A673 (cell line): ENCODE data around the gene TRIM13. TPM values are rescaled to one million over a fixed set of nuclear protein-coding genes. Genes with fewer than 3 reads are reported as not detected.

Experiments used
- BruUV-seq: library from RNA; stranded (reverse); fragments of 400-500 nt; replicated peaks from 2 replicates; lab custom pipeline; 2021; lab: Mats Ljungman, UMichigan
- CTCF ChIA-PET: fragments of 300-600 bp; sonication (Branson Sonifier 250); formaldehyde crosslinking; loops from one replicate; lab custom pipeline; 2022; ENCODE audit warnings: antibody characterized with exemption; lab: Charles Lee
- POLR2A ChIA-PET: fragments of 300-600 bp; sonication (Branson Sonifier 250); formaldehyde crosslinking; loops from one replicate; lab custom pipeline; 2022; ENCODE audit warnings: antibody characterized with exemption; ENCODE audit not compliant: low non-redundant PET; lab: Charles Lee
- DNase-seq: peaks from one replicate; pipeline ENCODE4 v3.0.0-alpha.2; 2015; ENCODE audit warnings: low spot score
- H3K27ac ChIP-seq: fragments of 200-600 bp; sonication (generic); 2 replicates; pipeline ENCODE4 v1.5.1; 2016; ENCODE audit warnings: mixed run types, low read depth, mild to moderate bottlenecking, mixed read lengths, antibody characterized with exemption, low read length; ENCODE audit not compliant: poor library complexity, severe bottlenecking
- H3K27me3 ChIP-seq: fragments of 200-600 bp; sonication (generic); replicated peaks from 2 replicates; pipeline ENCODE4 v1.6.1; 2017; ENCODE audit warnings: mixed run types, low read depth, mild to moderate bottlenecking, mixed read lengths, antibody characterized with exemption, low read length; ENCODE audit not compliant: insufficient read depth, poor library complexity
- H3K36me3 ChIP-seq: fragments of 200-600 bp; sonication (generic); 2 replicates; pipeline ENCODE4 v1.6.1; 2016; ENCODE audit warnings: mixed run types, mild to moderate bottlenecking, mixed read lengths, antibody characterized with exemption, low read length; ENCODE audit not compliant: insufficient read depth, poor library complexity, severe bottlenecking
- H3K4me1 ChIP-seq: fragments of 200-600 bp; sonication (generic); 2 replicates; pipeline ENCODE4 v1.6.1; 2017; ENCODE audit warnings: mixed run types, mild to moderate bottlenecking, mixed read lengths, antibody characterized with exemption, low read length; ENCODE audit not compliant: insufficient read depth, poor library complexity, severe bottlenecking
- H3K4me3 ChIP-seq: fragments of 200-600 bp; sonication (generic); 2 replicates; pipeline ENCODE4 v1.5.1; 2016; ENCODE audit warnings: low read depth, mixed run types, mild to moderate bottlenecking, mixed read lengths, low read length; ENCODE audit not compliant: poor library complexity, severe bottlenecking
- H3K9me3 ChIP-seq: fragments of 200-600 bp; sonication (generic); 2 replicates; pipeline ENCODE4 v1.6.1; 2016; ENCODE audit warnings: mixed run types, low read depth, mild to moderate bottlenecking, mixed read lengths, antibody characterized with exemption, low read length; ENCODE audit not compliant: poor library complexity, severe bottlenecking
- CTCF ChIP-seq: fragments of 300-800, 200-600 bp; sonication (generic); conservative IDR thresholded peaks from 2 replicates; pipeline ENCODE4 v1.5.1; 2017; ENCODE audit warnings: low read depth, mild to moderate bottlenecking, antibody characterized with exemption, low read length, moderate library complexity, mixed read lengths
- EZH2 ChIP-seq: fragments of 200-600 bp; sonication (generic); IDR thresholded peaks from 2 replicates; pipeline ENCODE4 v1.6.1; 2017; ENCODE audit warnings: borderline replicate concordance, low read depth, mild to moderate bottlenecking, mixed read lengths, antibody characterized with exemption, low read length; ENCODE audit not compliant: poor library complexity, severe bottlenecking
- intact Hi-C: fragments of 100-400 bp; cut with micrococcal nuclease; formaldehyde crosslinking; loops from one replicate; pipeline ENCODE4 v1.10.0; 2022; ENCODE audit not compliant: unreplicated experiment
- total RNA-seq: library from RNA; stranded (reverse); gene quantifications from 2 replicates; pipeline ENCODE4 v1.2.3, GENCODE V29; 2021

Gene TRIM13
- total RNA-seq, 1 experiment from 2014 or later: 38.7 TPM

GRCh38 chr13:50012396-50013169, 15.7 kb downstream of the TRIM13 start:
- intact Hi-C loops: no loop called here
- ChIA-PET POLR2A (no interaction called here), CTCF (no interaction called here)
- DNase-seq: no peak
- Histone ChIP-seq H3K9me3 (no peaks in the 10 kb centered on the region), H3K4me1 (peaks cover 6% of the 10 kb centered on the region), H3K27ac (no peak overlapping the region), H3K36me3 (peaks cover 41% of the 10 kb centered on the region), H3K4me3 (no peak overlapping the region), H3K27me3 (no peaks in the 10 kb centered on the region)
- BruUV-seq: TSS peak; percentile 18
- no peak for TF ChIP-seq EZH2
- TF ChIP-seq CTCF: no peak

DNA sequence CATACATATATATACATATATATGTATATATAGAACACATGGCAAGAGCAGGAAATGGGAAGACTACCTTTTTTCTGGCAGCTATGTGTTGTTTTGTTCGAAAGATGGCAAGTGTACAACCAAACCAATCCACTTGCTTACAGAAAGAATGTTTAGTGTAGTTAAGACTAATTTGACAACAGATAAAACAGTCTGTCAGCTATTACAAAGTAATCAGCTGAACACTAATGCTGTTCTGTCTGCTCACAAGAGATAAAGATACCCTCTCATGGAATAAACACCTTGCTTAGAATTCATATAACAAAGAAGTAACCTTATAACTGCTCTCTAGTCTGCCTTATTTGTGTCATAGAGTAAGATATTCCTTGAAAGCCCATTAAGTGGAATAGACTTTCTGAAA, 17.5 kb downstream of the TRIM13 start:
- Histone ChIP-seq H3K4me1 (peaks cover 6% of the 10 kb centered on the region), H3K9me3 (no peaks in the 10 kb centered on the region), H3K27ac (no peak overlapping the region), H3K36me3 (peaks cover 32% of the 10 kb centered on the region), H3K4me3 (no peak overlapping the region), H3K27me3 (no peaks in the 10 kb centered on the region)
- POLR2A ChIA-PET: no interaction called here
- TF ChIP-seq EZH2 (no peak), CTCF (no peak)
- intact Hi-C loops: no loop called here
- no TSS peak for BruUV-seq
- CTCF ChIA-PET: no interaction called here
- no peak for DNase-seq

DNA sequence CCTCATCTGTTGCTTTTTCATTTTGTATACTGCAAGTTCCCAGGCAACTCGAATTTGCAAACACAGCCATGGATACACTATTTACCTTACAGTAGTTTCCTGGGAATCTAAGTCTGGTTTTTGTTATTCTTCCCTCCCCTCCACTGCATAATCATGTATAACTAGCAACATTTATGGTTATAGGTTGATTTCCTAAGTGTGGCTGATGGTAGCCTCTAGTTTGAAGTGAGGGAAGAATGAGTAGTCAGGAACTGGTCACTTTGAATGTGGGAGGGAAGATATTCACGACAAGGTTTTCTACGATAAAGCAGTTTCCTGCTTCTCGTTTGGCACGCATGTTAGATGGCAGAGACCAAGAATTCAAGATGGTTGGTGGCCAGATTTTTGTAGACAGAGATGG, 18.4 kb downstream of the TRIM13 start, which contains the start of gene KCNRG:
Gene KCNRG (plus strand): TSS at position 187 of the 400 bp plus-strand sequence. CDS start 50 bp downstream, at position 237.
- ChIA-PET CTCF (no interaction called here), POLR2A (no interaction called here)
- Histone ChIP-seq H3K4me3 (no peak within 1 kb of the TSS), H3K9me3 (no peaks in the 10 kb centered on the region), H3K4me1 (peaks cover 6% of the 10 kb centered on the region), H3K36me3 (peaks cover 29% of the 10 kb centered on the region), H3K27ac (no peak within 1 kb of the TSS), H3K27me3 (no peaks in the 10 kb centered on the region)
- no peak for DNase-seq
- intact Hi-C loops: no loop called here
- no peak for TF ChIP-seq EZH2
- no peak for TF ChIP-seq CTCF
- BruUV-seq: no TSS peak
